ENCODE measurements around the gene EFCAB9.
A peak's percentile ranks its signal among the peaks of the same experiment; 100 is the strongest.
"Not testable (repeated sequence)": the region's sequence is repeated elsewhere in the genome, so short reads cannot be mapped to it uniquely, and the experiment has no call there.

EFCAB9 gene

GRCh38 chr5:172188893-172189692 is 4.9 kb upstream of the EFCAB9 start:
- no peak for DNase-seq

GRCh38 chr5:172189693-172190296 is 4.2 kb upstream of the EFCAB9 start:
- no peak for DNase-seq

- no peak for DNase-seq
Measured at GRCh38 chr5:172194985-172195774, 1.2 kb downstream of the EFCAB9 start.

- DNase-seq: not testable (repeated sequence)
Measured at GRCh38 chr5:172197775-172198174, 3.8 kb downstream of the EFCAB9 start.

- DNase-seq: no peak
Measured at GRCh38 chr5:172199446-172199845, 5.5 kb downstream of the EFCAB9 start.

DNA sequence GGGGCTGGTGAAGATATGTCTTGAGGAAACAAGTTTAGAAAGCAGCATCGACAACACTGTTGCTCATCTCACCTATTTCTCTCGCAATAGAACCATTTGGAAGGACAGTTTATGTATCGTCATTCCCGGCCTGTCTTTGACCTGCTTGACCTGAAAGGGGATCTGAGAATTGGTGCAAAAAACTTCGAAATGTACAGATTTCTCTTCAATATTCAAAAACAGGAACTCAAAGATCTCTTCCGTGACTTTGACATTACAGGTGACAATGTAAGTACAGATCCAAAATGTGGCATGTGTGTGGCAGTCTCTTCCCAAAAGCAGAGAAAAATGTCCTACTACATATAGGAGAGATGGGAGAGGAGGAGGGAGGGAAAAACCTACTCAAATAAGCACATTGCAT is 6.5 kb downstream of the EFCAB9 start:
- DNase-seq: no peak

- not testable (repeated sequence) for DNase-seq
Measured at GRCh38 chr5:172205984-172206383, 12.0 kb downstream of the EFCAB9 start.

- DNase-seq: no peak
Measured at GRCh38 chr5:172207511-172207910, 13.5 kb downstream of the EFCAB9 start.

DNA sequence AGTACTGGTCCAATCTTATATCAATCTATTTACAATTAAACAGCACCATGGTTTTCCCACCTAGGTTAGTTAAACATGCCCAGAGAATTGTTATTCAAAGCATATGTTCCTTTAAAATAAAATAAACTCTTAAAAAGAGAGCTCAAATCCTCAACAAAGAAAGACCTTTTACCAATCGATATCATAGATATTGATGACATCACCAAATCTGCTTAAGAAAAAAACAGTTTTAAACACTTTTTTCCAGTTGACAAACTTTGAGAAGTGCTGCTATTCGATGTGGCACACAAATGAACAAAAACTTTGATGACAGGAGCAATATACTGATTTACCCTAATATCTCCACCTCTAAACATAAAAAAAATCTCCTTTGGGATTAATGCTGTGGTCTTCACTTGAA is 15.7 kb downstream of the EFCAB9 start:
- DNase-seq: no peak

GRCh38 chr5:172211676-172212075 is 17.7 kb downstream of the EFCAB9 start:
- DNase-seq: no peak

- no peak for DNase-seq
Measured at GRCh38 chr5:172213126-172213525, 19.2 kb downstream of the EFCAB9 start.

GRCh38 chr5:172216345-172216744 is 22.4 kb downstream of the EFCAB9 start:
- no peak for DNase-seq

GRCh38 chr5:172219296-172219695 is 25.3 kb downstream of the EFCAB9 start:
- no peak for DNase-seq

- DNase-seq: no peak
Measured at GRCh38 chr5:172223901-172224873, 30.2 kb downstream of the EFCAB9 start.

DNA sequence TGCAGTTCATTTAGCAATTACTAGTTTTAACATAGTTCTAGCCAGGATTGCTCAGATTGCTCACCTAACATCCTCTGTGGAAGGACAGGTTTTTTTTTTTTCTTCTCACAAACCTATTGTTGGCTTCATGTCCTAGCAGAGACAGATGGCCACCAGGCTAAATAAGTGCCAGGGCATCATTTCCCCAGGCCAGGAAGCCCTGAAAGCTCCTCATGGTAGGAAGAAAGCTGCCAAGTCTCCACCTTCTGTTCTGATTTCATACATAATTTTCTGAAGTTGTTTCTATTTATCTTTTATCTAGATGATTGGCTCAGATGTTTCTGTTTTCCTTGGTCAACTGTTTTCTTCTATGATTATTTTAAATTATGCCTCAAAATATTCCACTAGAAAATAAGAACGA is 31.0 kb downstream of the EFCAB9 start:
- no peak for DNase-seq

DNA sequence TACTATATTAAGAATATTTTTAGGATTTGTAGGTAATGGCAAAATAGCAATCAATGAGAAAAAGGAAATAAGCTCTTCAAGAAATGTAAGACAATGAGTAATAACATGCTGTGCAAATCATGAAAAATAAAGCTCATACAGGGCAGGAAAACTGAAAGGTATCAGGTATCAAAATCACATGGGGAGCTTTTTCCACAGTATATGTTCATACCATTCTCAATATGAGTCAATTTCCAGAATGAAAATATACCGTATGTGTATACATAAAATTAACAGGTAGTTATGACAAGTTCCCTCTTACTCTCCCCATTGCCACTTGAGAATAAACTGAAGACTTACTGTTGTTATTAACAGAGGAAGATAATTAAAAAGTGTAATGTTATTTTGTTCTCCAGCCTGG is 35.9 kb downstream of the EFCAB9 start:
- DNase-seq: no peak

GRCh38 chr5:172234031-172234430 is 40.1 kb downstream of the EFCAB9 start:
- no peak for DNase-seq

- DNase-seq: peak; percentile 58
Measured at GRCh38 chr5:172235132-172235780, 41.3 kb downstream of the EFCAB9 start.

DNA sequence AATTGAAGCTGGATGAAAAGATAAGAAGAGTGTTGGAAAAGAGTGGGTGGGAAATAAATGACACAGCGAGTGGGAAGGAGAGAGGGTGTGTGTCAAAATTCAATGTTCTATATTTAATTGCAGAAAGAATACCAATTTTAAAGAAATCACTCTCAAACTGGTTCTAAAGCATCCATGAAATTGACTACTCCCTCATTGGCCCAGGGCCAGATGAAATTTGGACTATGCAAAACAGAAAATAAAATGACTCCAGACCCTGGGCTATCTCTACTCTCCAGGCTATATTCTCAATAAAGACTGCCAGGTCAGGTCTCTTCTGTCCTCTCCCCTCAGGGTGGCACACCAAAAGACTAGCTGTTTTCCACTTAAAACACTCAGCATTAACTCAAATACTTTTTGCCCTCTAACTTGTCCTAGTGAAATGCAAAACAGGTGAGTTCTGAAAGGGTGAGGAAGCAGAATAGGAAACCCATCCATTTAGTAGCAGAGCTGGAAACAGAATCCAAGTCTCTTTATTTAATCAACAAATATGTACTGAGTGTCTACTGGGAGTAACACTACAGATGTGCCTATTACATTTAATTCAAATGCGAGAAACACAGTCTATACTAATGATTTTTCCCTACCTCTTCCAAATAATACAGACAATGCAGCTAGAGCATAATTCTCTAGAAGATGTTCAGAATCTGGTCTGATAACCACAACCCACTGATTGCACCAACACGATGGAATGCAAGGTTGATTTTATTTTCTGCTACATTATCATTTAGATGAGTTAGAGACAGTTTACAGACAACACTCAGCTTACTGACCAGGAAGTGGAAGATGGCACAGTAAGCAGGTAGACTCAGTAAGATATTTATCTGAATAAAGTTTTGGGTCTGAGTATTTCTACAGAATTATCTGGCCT is 42.1 kb downstream of the EFCAB9 start:
- no peak for DNase-seq

DNA sequence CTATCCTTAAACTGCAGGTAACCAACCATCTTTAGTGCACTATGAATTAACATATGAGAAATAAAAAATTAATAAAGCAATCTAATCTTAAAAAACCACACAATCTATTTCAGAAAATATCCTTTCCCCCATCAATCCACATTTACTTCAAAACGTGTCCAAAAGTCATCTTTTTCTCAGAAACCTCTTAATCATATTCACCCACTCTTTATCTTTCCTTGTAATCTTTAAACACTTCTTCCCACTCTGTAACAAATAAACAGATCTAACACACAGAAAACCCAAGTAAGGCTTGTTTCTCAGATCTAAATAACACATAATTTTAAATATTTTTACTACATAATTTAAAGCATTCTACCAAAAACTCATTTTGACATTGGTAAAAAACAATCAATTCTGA is 44.4 kb downstream of the EFCAB9 start:
- no peak for DNase-seq

- DNase-seq: no peak
Measured at GRCh38 chr5:172243302-172243701, 49.3 kb downstream of the EFCAB9 start.
